Measurements from ENCODE around the gene NFU1. TPM values are rescaled to one million over a fixed set of nuclear protein-coding genes. Genes with fewer than 3 reads are reported as not detected.
"Not testable (repeated sequence)": the region's sequence is repeated elsewhere in the genome, so short reads cannot be mapped to it uniquely, and the experiment has no call there.

Gene NFU1
- total and polyA plus RNA-seq, 7 donors: 43.2 to 91.4 (median 61.3) TPM

- H3K9me3 ChIP-seq: no peaks in the 10 kb centered on the region
- H3K27ac ChIP-seq: no peak overlapping the region
- H3K4me1 ChIP-seq: no peaks in the 10 kb centered on the region
- TF ChIP-seq POLR2A (IDR thresholded peaks at IDR 0.05): no peak
- TF ChIP-seq POLR2AphosphoS5 (IDR thresholded peaks at IDR 0.05): no peak
- TF ChIP-seq CTCF (IDR thresholded peaks at IDR 0.05): no peak
- TF ChIP-seq EP300 (IDR thresholded peaks at IDR 0.05): no peak
- intact Hi-C loops (cut with DNase I): no loop called here
- WGBS, 2 donors: 96 to 97% methylated on average over 7 of the region's 7 CpGs
- no peak overlapping the region for H3K4me3 ChIP-seq
- H3K27me3 ChIP-seq: no peaks in the 10 kb centered on the region
- H3K36me3 ChIP-seq: peaks cover 12 to 74% (median 47%) of the 10 kb centered on the region in 4 donors
- DNase-seq: no peak
Observed at GRCh38 chr2:69368588-69368987, 68.6 kb downstream of the NFU1 start.

GRCh38 chr2:69359371-69359770, 77.9 kb downstream of the NFU1 start:
- intact Hi-C loops (cut with DNase I): no loop called here
- H3K27ac ChIP-seq: no peak overlapping the region
- no peak overlapping the region for H3K4me3 ChIP-seq
- H3K4me1 ChIP-seq: no peaks in the 10 kb centered on the region
- no peaks in the 10 kb centered on the region for H3K9me3 ChIP-seq
- H3K36me3 ChIP-seq: peaks cover 0 to 94% (median 53%) of the 10 kb centered on the region in 4 donors
- no peaks in the 10 kb centered on the region for H3K27me3 ChIP-seq
- no peak for TF ChIP-seq POLR2A (IDR thresholded peaks at IDR 0.05)
- TF ChIP-seq CTCF (IDR thresholded peaks at IDR 0.05): no peak
- no peak for TF ChIP-seq POLR2AphosphoS5 (IDR thresholded peaks at IDR 0.05)
- no peak for TF ChIP-seq EP300 (IDR thresholded peaks at IDR 0.05)
- DNase-seq: no peak

GRCh38 chr2:69358914-69359313, 78.3 kb downstream of the NFU1 start:
- TF ChIP-seq POLR2AphosphoS5 (IDR thresholded peaks at IDR 0.05): no peak
- TF ChIP-seq POLR2A (IDR thresholded peaks at IDR 0.05): no peak
- no peak for TF ChIP-seq CTCF (IDR thresholded peaks at IDR 0.05)
- TF ChIP-seq EP300 (IDR thresholded peaks at IDR 0.05): no peak
- no peak for DNase-seq
- Histone ChIP-seq H3K36me3 (peaks cover 0 to 99% (median 55%) of the 10 kb centered on the region in 4 donors), H3K27ac (no peak overlapping the region), H3K4me3 (no peak overlapping the region), H3K4me1 (no peaks in the 10 kb centered on the region), H3K27me3 (no peaks in the 10 kb centered on the region), H3K9me3 (no peaks in the 10 kb centered on the region)
- 77 to 81% methylated on average over 3 of the region's 3 CpGs for WGBS, 2 donors
- intact Hi-C loops (cut with DNase I): no loop called here

- Histone ChIP-seq H3K27ac (no peak overlapping the region), H3K27me3 (no peaks in the 10 kb centered on the region), H3K4me1 (no peaks in the 10 kb centered on the region), H3K4me3 (no peak overlapping the region), H3K36me3 (peaks cover 0 to 99% (median 40%) of the 10 kb centered on the region in 4 donors), H3K9me3 (no peaks in the 10 kb centered on the region)
- TF ChIP-seq POLR2A (IDR thresholded peaks at IDR 0.05): no peak
- no peak for TF ChIP-seq EP300 (IDR thresholded peaks at IDR 0.05)
- TF ChIP-seq POLR2AphosphoS5 (IDR thresholded peaks at IDR 0.05): no peak
- no peak for TF ChIP-seq CTCF (IDR thresholded peaks at IDR 0.05)
- no peak for DNase-seq
- 94 to 95% methylated on average over 5 of the region's 5 CpGs for WGBS, 2 donors
- intact Hi-C loops (cut with DNase I): no loop called here
Observed at GRCh38 chr2:69356471-69356870, 80.8 kb downstream of the NFU1 start.

- DNase-seq; H3K27me3 ChIP-seq; H3K4me3 ChIP-seq; H3K27ac ChIP-seq; intact Hi-C loops (cut with DNase I); H3K9me3 ChIP-seq; H3K4me1 ChIP-seq: not testable (repeated sequence)
- 77 to 84% methylated on average over 3 of the region's 3 CpGs for WGBS, 2 donors
- peaks cover 0 to 97% (median 41%) of the 10 kb centered on the region in 4 donors for H3K36me3 ChIP-seq
Observed at GRCh38 chr2:69354976-69355375, 82.3 kb downstream of the NFU1 start.
